Right atrium auricular region (tissue), 2 donors: ENCODE results near the gene SSBP3. TPM values are rescaled to one million over a fixed set of nuclear protein-coding genes. Genes with fewer than 3 reads are reported as not detected.

Experiments used
- DNase-seq: peaks from one replicate; pipeline ENCODE4 v3.0.0-alpha.2; 2019; ENCODE audit warnings: low spot score
- H3K27ac ChIP-seq, 2 donors: fragments of 200-600 bp; sonication (generic); 1 replicate in 1 of 2; 2 replicates in 1 of 2; pipeline ENCODE4 v1.5.1; 2016 to 2019
- H3K27me3 ChIP-seq, 2 donors: fragments of 200-600 bp; sonication (generic); one replicate each; pipeline versions ENCODE4 v1.5.1 to v1.6.0; 2017 to 2019
- H3K36me3 ChIP-seq: fragments of 200-600 bp; sonication (generic); one replicate; pipeline ENCODE4 v1.5.1; 2016
- H3K4me1 ChIP-seq, 2 donors: fragments of 200-600 bp; sonication (generic); one replicate each; pipeline versions ENCODE4 v1.5.1 to v1.6.0; 2017 to 2019
- H3K4me3 ChIP-seq, 2 donors: fragments of 200-600 bp; sonication (generic); 1 replicate in 1 of 2; 2 replicates in 1 of 2; pipeline ENCODE4 v1.5.1; 2017 to 2019; ENCODE audit warnings: mild to moderate bottlenecking in 1 of 2, moderate library complexity in 1 of 2
- H3K9me3 ChIP-seq, 2 donors: fragments of 200-600 bp; sonication (generic); one replicate each; pipeline ENCODE4 v1.5.1; 2019
- total RNA-seq, 2 donors: library from RNA; depleted of rRNA; stranded (reverse); fragments of >200 nt; gene quantifications; one replicate each; pipeline ENCODE4 v1.1.0, GENCODE V29; 2016
- TF ChIP-seq, protein P1 (sequence below), 2 donors: fragments of 200-600 bp; sonication (generic); IDR thresholded peaks; one replicate each; pipeline ENCODE4 v1.5.1; 2019; ENCODE audit warnings: antibody characterized with exemption in 2 of 2

SSBP3 gene
- total RNA-seq, 2 donors from 2014 or later, result 15.2 to 16.6 TPM

DNA sequence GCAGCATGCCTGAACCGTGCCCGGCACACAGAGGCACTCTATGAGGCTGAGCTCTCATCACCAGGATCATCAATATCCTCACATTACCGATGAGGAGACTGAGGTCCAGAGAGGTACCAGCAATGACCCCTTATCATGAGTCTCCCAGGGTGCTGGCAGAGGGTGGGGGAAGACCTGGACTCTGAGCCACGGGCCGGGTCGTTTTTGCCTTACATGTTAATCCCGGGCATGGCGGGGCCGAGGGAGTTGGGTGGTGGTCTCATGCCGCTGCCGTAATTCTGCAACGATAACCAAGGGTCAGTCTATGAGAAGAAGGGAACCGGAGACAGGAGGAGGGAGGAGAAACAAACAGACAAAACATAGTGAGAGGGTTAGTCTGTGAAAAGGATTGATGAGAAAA, 163.2 kb downstream of the SSBP3 start:
- no peaks in the 10 kb centered on the region for H3K9me3 ChIP-seq
- peaks cover 20% of the 10 kb centered on the region for H3K36me3 ChIP-seq
- no peak for DNase-seq
- H3K4me1 ChIP-seq, result peaks cover 0 to 4% of the 10 kb centered on the region in 2 donors
- TF ChIP-seq, protein P1, sequence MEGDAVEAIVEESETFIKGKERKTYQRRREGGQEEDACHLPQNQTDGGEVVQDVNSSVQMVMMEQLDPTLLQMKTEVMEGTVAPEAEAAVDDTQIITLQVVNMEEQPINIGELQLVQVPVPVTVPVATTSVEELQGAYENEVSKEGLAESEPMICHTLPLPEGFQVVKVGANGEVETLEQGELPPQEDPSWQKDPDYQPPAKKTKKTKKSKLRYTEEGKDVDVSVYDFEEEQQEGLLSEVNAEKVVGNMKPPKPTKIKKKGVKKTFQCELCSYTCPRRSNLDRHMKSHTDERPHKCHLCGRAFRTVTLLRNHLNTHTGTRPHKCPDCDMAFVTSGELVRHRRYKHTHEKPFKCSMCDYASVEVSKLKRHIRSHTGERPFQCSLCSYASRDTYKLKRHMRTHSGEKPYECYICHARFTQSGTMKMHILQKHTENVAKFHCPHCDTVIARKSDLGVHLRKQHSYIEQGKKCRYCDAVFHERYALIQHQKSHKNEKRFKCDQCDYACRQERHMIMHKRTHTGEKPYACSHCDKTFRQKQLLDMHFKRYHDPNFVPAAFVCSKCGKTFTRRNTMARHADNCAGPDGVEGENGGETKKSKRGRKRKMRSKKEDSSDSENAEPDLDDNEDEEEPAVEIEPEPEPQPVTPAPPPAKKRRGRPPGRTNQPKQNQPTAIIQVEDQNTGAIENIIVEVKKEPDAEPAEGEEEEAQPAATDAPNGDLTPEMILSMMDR (IDR thresholded peaks at IDR 0.05), result no peak
- no peak overlapping the region for H3K27ac ChIP-seq
- no peak overlapping the region for H3K4me3 ChIP-seq
- H3K27me3 ChIP-seq, result no peaks in the 10 kb centered on the region

GRCh38 chr1:54241364-54241763, 164.8 kb downstream of the SSBP3 start:
- Histone ChIP-seq H3K36me3 (peaks cover 36% of the 10 kb centered on the region), H3K27ac (no peak overlapping the region)
- DNase-seq, result no peak

DNA sequence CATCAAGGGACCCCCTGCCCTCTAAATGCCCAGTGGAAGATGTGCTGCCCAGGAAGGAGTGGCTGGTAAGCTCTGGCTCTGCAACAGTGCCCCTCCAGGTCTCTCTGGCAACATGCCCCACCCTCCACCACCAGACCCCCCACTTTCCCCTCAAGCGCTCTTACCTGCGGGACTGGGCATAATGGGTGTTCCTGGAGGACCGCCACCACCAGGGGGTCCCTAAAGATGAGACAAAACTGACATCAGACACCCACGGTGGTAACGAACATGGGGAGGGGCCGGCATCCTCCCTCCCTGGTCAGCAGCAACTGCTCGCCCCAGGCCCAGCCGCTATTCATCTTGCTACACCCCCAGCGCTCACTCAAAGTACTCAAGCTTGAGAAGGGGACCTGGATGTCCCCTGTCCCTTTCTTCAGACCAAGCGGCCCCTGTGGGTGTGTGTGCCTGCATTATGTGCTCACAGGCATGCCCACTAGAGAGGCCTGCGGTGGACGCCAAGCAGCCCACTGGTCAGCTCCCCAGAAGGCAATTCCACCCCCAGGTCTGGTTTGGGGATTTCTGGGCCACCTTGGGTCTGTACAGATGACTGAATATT, 165.4 kb downstream of the SSBP3 start:
- TF ChIP-seq, protein P1 (IDR thresholded peaks at IDR 0.05), result no peak
- no peak overlapping the region for H3K4me3 ChIP-seq
- peaks cover 0 to 1% of the 10 kb centered on the region in 2 donors for H3K4me1 ChIP-seq
- H3K36me3 ChIP-seq, result peaks cover 39% of the 10 kb centered on the region
- no peak overlapping the region for H3K27ac ChIP-seq
- DNase-seq, result no peak
- H3K9me3 ChIP-seq, result no peaks in the 10 kb centered on the region
- no peaks in the 10 kb centered on the region for H3K27me3 ChIP-seq

More at GRCh38 chr1:54241364-54241763, 164.8 kb downstream of the SSBP3 start:
- no peak overlapping the region for H3K4me3 ChIP-seq
- no peaks in the 10 kb centered on the region for H3K9me3 ChIP-seq
- peaks cover 0 to 4% of the 10 kb centered on the region in 2 donors for H3K4me1 ChIP-seq
- H3K27me3 ChIP-seq, result no peaks in the 10 kb centered on the region
- TF ChIP-seq, protein P1 (IDR thresholded peaks at IDR 0.05), result no peak

DNA sequence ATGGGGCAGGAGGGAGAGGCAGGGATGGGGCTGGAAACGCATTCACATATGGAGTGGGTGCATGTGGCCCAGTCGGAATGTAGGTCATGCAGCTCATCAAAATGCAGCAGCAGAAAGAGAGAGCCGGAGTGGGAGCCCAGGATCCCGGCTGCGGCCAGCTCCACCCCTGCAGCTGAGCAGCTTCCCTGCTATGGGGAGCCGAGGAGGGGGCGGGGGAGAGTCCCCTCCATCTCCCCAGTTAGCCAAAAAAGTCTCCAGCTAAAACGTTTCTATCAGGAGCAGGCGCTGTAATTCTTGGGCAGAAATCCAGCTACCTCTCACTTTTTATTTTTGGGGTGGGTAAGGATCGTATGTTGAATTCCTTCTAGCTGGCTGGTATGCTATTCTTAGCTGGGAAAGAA, 166.6 kb downstream of the SSBP3 start:
- H3K4me3 ChIP-seq, result no peak overlapping the region
- no peaks in the 10 kb centered on the region for H3K9me3 ChIP-seq
- TF ChIP-seq, protein P1 (IDR thresholded peaks at IDR 0.05), result no peak
- no peak for DNase-seq
- H3K36me3 ChIP-seq, result peaks cover 39% of the 10 kb centered on the region
- no peaks in the 10 kb centered on the region for H3K27me3 ChIP-seq
- no peak overlapping the region for H3K27ac ChIP-seq
- H3K4me1 ChIP-seq, result no peaks in the 10 kb centered on the region

GRCh38 chr1:54239035-54239383, 167.2 kb downstream of the SSBP3 start:
- peaks cover 39% of the 10 kb centered on the region for H3K36me3 ChIP-seq
- no peaks in the 10 kb centered on the region for H3K4me1 ChIP-seq
- H3K27me3 ChIP-seq, result no peaks in the 10 kb centered on the region
- H3K9me3 ChIP-seq, result no peaks in the 10 kb centered on the region
- no peak overlapping the region for H3K4me3 ChIP-seq
- TF ChIP-seq, protein P1 (IDR thresholded peaks at IDR 0.05), result no peak
- no peak overlapping the region for H3K27ac ChIP-seq
- DNase-seq, result no peak
